Measurements from ENCODE around the gene LRRC74A.

The LRRC74A gene

GRCh38 chr14:76872796-76873432, 46.7 kb downstream of the LRRC74A start:
- no peak overlapping the region for H3K4me3 ChIP-seq (ENCODE audit: low read length)
- peak; percentile 82 for TF ChIP-seq CTCF (conservative IDR thresholded peaks at IDR 0.05; ENCODE audit: low read depth, low read length)
- DNase-seq (ENCODE audit: low read depth): no peak

GRCh38 chr14:76874734-76875133, 48.5 kb downstream of the LRRC74A start:
- H3K4me3 ChIP-seq (ENCODE audit: low read length): no peak overlapping the region
- no peak for DNase-seq (ENCODE audit: low read depth)
- TF ChIP-seq CTCF (conservative IDR thresholded peaks at IDR 0.05; ENCODE audit: low read depth, low read length): no peak

GRCh38 chr14:76876076-76876475, 49.9 kb downstream of the LRRC74A start:
- peak; percentile 34 for DNase-seq (ENCODE audit: low read depth)
- no peak overlapping the region for H3K4me3 ChIP-seq (ENCODE audit: low read length)
- peak; percentile 98 for TF ChIP-seq CTCF (conservative IDR thresholded peaks at IDR 0.05; ENCODE audit: low read depth, low read length)

GRCh38 chr14:76877871-76878270, 51.7 kb downstream of the LRRC74A start:
- no peak overlapping the region for H3K4me3 ChIP-seq (ENCODE audit: low read length)
- TF ChIP-seq CTCF (conservative IDR thresholded peaks at IDR 0.05; ENCODE audit: low read depth, low read length): no peak

GRCh38 chr14:76880449-76880848, 54.2 kb downstream of the LRRC74A start:
- TF ChIP-seq CTCF (conservative IDR thresholded peaks at IDR 0.05; ENCODE audit: low read depth, low read length): no peak
- no peak for DNase-seq (ENCODE audit: low read depth)
- H3K4me3 ChIP-seq (ENCODE audit: low read length): no peak overlapping the region

More at GRCh38 chr14:76877871-76878270, 51.7 kb downstream of the LRRC74A start:
- no peak for DNase-seq (ENCODE audit: low read depth)

- TF ChIP-seq CTCF (conservative IDR thresholded peaks at IDR 0.05; ENCODE audit: low read depth, low read length): no peak
- no peak overlapping the region for H3K4me3 ChIP-seq (ENCODE audit: low read length)
- no peak for DNase-seq (ENCODE audit: low read depth)
These were observed 55.1 kb downstream of the LRRC74A start for GRCh38 chr14:76881348-76881747.

- no peak for TF ChIP-seq CTCF (conservative IDR thresholded peaks at IDR 0.05; ENCODE audit: low read depth, low read length)
- DNase-seq (ENCODE audit: low read depth): no peak
- H3K4me3 ChIP-seq (ENCODE audit: low read length): no peak overlapping the region
These were observed 56.4 kb downstream of the LRRC74A start for GRCh38 chr14:76882651-76883050.
